ENCODE measurements around the gene GALNT17. TPM values are rescaled to one million over a fixed set of nuclear protein-coding genes. Genes with fewer than 3 reads are reported as not detected.

The GALNT17 gene
- total and polyA plus RNA-seq, 2 experiments from 2014 or later, result 11.1 to 65.6 TPM

GRCh38 chr7:71354716-71355115 is 222.8 kb downstream of the GALNT17 start (continued):
- no peak for TF ChIP-seq CTCF (conservative IDR thresholded peaks at IDR 0.05; ENCODE audit: low read depth in 2 of 2)
- no peak for TF ChIP-seq ZNF331 (CRISPR knock-in tag; IDR thresholded peaks at IDR 0.05; ENCODE audit: low read depth)
- TF ChIP-seq ZNF114 (CRISPR knock-in tag; IDR thresholded peaks at IDR 0.05), result no peak
- no peak for TF ChIP-seq CREB1 (CRISPR knock-in tag; IDR thresholded peaks at IDR 0.05; ENCODE audit: low read depth)
- TF ChIP-seq REST (IDR thresholded peaks at IDR 0.05; ENCODE audit: unreplicated experiment), result no peak
- TF ChIP-seq EZH2 (IDR thresholded peaks at IDR 0.05; ENCODE audit: low read depth, unreplicated experiment), result no peak
- no peak for TF ChIP-seq EZH2phosphoT487 (IDR thresholded peaks at IDR 0.05; ENCODE audit: unreplicated experiment)

GRCh38 chr7:71361451-71362032 is 229.6 kb downstream of the GALNT17 start:
- Histone ChIP-seq H3F3A (replicated peaks; ENCODE audit: low read depth) (no peaks in the 10 kb centered on the region), H3K4me3 (no peak overlapping the region), H3K4me2 (no peak overlapping the region), H4K20me1 (replicated peaks; ENCODE audit: insufficient read depth) (no peaks in the 10 kb centered on the region), H3K36me3 (ENCODE audit: insufficient read depth) (no peaks in the 10 kb centered on the region), H2AFZ (no peak overlapping the region), H3K79me2 (replicated peaks; ENCODE audit: insufficient read depth) (peaks cover 41% of the 10 kb centered on the region), H3K9me2 (ENCODE audit: insufficient read depth) (peaks cover 4% of the 10 kb centered on the region; the same call in 1 of the 2 replicates), H3K4me1 (ENCODE audit: insufficient read depth) (peaks cover 13% of the 10 kb centered on the region), H3K27me3 (ENCODE audit: insufficient read depth) (no peaks in the 10 kb centered on the region), H3K27ac (ENCODE audit: low read depth) (no peak overlapping the region)
- H3K9me3 Mint-ChIP-seq, result peaks cover 38% of the 10 kb centered on the region
- H3K4me1 Mint-ChIP-seq, result peaks cover 17% of the 10 kb centered on the region
- H3K36me3 Mint-ChIP-seq (ENCODE audit: low read depth), result peaks cover 41% of the 10 kb centered on the region
- no peak overlapping the region for H3K27ac Mint-ChIP-seq
- H3K27me3 Mint-ChIP-seq (ENCODE audit: insufficient read depth, low read depth, poor library complexity), result peaks cover 7% of the 10 kb centered on the region
- H3K4me3 Mint-ChIP-seq, result no peak overlapping the region
- no peak for ATAC-seq
- no peak for DNase-seq (ENCODE audit: low spot score)
- no peak for TF ChIP-seq NANOG (IDR thresholded peaks at IDR 0.05; ENCODE audit: borderline replicate concordance)
- no peak for TF ChIP-seq ETS1 (IDR thresholded peaks at IDR 0.05)
- no peak for TF ChIP-seq JUNB (IDR thresholded peaks at IDR 0.05; ENCODE audit: unreplicated experiment)
- TF ChIP-seq ZNF462 (CRISPR knock-in tag; IDR thresholded peaks at IDR 0.05), result no peak
- no peak for TF ChIP-seq POLR2AphosphoS5 (IDR thresholded peaks at IDR 0.05; ENCODE audit: low read depth)
- TF ChIP-seq ZNF114 (CRISPR knock-in tag; IDR thresholded peaks at IDR 0.05), result no peak
- no peak for TF ChIP-seq ZNF331 (CRISPR knock-in tag; IDR thresholded peaks at IDR 0.05; ENCODE audit: low read depth)
- no peak for TF ChIP-seq EZH2 (IDR thresholded peaks at IDR 0.05; ENCODE audit: low read depth, unreplicated experiment)

All from GM23338 (cell line).